Endothelial cell of umbilical vein (primary cell): ENCODE measurements around the gene NDUFV1.
"Not testable (repeated sequence)": the region's sequence is repeated elsewhere in the genome, so short reads cannot be mapped to it uniquely, and the experiment has no call there.

ENCODE experiments used
- FOS ChIP-seq: IDR thresholded peaks from 2 replicates; pipeline ENCODE4 v1.6.1; 2011; ENCODE audit warnings: mild to moderate bottlenecking, low read length, moderate library complexity, borderline replicate concordance; ENCODE audit not compliant: insufficient read depth
- TF ChIP-seq, protein P1 (sequence below), 2 donors: IDR thresholded peaks; 1 replicate in 1 of 2; 2 replicates in 1 of 2; pipeline ENCODE4 v1.5.1; 2011; ENCODE audit warnings: low read length in 2 of 2, mild to moderate bottlenecking in 2 of 2, moderate library complexity in 2 of 2, control low read depth in 1 of 2, inconsistent platforms in 1 of 2, low read depth in 1 of 2; ENCODE audit not compliant: insufficient read depth in 1 of 2; ENCODE audit errors: extremely low read depth in 1 of 2

DNA sequence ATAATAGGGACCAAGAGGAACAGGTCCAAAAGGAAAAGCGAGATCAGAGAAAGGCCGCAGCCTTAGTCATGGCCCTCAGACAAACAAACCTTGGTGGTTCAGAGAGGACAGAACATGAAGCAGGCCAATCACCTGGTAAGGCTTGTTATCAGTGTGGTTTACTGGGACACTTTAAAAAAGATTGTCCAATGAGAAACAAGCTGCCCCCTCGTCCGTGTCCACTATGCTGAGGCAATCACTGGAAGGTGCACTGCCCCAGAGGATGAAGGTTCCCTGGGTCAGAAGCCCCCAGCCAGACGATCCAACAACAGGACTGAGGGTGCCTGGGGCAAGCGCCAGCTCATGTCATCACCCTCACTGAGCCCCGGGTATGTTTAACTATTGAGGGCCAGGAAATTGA lies 16.2 kb downstream of the NDUFV1 start:
- TF ChIP-seq, protein P1, sequence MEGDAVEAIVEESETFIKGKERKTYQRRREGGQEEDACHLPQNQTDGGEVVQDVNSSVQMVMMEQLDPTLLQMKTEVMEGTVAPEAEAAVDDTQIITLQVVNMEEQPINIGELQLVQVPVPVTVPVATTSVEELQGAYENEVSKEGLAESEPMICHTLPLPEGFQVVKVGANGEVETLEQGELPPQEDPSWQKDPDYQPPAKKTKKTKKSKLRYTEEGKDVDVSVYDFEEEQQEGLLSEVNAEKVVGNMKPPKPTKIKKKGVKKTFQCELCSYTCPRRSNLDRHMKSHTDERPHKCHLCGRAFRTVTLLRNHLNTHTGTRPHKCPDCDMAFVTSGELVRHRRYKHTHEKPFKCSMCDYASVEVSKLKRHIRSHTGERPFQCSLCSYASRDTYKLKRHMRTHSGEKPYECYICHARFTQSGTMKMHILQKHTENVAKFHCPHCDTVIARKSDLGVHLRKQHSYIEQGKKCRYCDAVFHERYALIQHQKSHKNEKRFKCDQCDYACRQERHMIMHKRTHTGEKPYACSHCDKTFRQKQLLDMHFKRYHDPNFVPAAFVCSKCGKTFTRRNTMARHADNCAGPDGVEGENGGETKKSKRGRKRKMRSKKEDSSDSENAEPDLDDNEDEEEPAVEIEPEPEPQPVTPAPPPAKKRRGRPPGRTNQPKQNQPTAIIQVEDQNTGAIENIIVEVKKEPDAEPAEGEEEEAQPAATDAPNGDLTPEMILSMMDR (IDR thresholded peaks at IDR 0.05; ENCODE audit: extremely low read depth in 1 of 2, insufficient read depth in 1 of 2, low read depth in 1 of 2, low read length in 2 of 2) = not testable (repeated sequence)
- TF ChIP-seq FOS = not testable (repeated sequence)
